ENCODE measurements around the gene KCNN1. TPM values are rescaled to one million over a fixed set of nuclear protein-coding genes. Genes with fewer than 3 reads are reported as not detected.
A peak's percentile ranks its signal among the peaks of the same experiment; 100 is the strongest.
"Not testable (repeated sequence)": the region's sequence is repeated elsewhere in the genome, so short reads cannot be mapped to it uniquely, and the experiment has no call there.

KCNN1 gene
- polyA plus RNA-seq, 1 donor: 0.97 TPM

DNA sequence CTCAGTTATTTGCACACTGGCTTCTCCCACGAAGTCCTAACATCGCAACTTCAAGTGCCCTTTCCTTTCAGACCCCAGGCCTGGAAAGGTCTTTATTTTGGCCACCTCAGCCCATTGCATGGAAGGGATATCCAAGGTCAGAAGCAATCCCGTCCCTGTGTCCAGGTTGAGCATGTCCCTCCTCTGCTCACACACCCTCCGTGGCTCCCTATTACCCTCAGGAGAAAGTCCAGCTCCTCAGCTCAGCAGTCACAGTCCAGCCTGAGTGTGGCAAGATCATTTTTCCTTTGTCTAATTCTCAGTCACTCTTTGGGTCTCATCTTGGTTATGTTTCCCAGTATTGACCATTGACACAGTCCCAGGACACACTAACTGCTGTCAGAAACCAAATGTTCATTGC is 60.2 kb downstream of the KCNN1 start:
- DNase-seq (ENCODE audit: low read depth): no peak

DNA sequence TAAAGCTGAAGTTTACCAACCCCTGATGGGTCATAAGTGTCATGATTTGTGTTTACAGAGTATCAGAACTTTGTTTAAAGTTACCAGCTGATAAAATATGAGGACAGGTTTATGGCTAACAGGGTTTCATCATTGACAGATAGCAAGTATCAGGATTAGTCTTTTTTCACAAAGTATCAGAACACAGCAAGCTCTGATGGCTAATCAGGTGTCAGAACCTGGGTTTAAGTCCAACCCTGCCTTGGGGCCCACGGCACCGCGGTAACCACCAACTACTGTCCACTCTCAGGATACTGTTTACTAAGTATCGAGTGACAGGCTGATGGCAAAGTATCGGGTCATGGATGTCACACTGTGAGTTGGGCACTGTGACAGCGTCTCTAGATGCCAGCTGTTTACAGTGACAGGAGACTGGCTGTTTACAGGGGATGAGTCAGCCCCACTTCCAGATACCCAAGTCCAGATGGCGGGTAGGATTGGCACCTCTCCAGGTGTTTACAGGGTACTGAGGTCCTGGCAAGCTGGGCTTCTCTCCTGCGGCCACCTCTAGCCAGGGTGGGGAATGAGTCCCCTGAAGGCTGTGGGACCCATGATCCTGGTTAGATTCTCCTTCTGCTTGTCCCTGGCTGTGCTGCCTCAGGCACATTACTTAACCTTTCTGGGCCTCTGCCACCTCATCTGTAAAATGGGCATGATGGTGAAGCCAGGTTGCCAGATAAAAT is 62.9 kb downstream of the KCNN1 start:
- no peak for DNase-seq (ENCODE audit: low read depth)

DNA sequence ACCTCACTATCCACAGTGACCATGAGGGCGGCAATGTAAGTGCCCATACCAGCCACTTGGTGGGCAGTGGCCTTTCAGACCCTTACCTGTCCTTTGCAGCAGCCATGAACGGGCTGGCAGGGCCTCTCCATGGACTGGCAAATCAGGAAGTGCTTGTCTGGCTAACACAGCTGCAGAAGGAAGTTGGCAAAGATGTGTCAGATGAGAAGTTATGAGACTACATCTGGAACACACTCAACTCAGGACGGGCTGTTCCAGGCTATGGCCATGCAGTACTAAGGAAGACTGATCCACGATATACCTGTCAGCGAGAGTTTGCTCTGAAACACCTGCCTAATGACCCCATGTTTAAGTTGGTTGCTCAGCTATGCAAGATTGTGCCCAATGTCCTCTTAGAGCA is 64.5 kb downstream of the KCNN1 start:
- not testable (repeated sequence) for DNase-seq (ENCODE audit: low read depth)

DNA sequence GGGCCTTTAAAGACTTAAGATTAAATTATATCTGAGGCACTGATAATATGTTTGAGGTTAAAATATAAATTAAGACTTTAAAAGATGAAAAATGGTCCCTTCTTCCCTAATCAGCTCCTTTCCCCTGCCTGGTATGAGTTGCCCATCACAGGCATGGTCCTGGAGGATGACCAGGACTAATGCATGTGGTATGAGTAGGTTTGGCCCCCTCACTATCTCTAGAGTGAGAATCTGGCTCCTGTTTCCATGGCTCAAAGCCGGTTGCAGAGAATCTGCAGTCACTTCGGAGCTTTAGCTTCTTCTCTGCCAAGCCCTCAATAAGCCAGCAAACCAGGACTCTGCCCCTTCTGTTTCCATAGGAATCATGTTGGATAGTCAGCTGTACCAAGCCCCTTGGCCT is 65.2 kb downstream of the KCNN1 start:
- not testable (repeated sequence) for DNase-seq (ENCODE audit: low read depth)

DNA sequence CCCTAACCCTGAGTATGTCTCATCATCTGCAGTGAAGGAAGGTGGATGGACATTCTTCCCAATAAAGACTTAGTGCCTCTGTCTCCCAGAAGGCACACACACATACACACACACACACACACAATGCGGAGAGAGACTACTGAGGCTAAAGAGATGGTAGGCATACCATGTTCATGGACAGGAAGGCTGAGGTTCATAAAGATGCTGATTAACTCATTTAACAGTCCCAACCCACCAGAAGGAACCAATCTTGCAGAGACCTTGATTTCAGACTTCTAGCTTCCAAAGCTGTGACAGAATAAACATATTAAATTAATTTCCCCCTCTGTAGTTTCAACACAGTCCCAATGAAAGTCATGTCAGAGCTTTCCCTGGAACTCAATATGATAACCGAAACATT is 74.1 kb downstream of the KCNN1 start:
- DNase-seq (ENCODE audit: low read depth): no peak

DNA sequence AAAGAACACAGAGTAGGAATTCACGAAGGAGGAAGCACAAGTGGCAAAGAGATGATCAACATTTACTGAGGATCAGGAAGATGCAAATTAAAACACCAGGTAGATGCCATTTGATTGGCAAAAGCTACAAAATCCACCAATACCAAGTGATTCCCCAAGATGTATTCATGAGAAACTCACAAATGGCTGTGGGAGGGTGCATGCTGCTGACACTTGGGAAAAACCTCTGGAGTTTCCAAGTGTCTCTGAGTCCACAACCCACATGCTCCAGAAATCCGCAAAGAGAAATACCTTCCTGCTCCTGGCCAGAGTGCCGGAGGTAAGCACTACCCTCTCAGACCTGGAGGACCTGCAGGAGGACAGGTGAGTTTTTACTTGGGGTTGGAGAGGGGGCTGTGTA is 76.8 kb downstream of the KCNN1 start:
- no peak for DNase-seq (ENCODE audit: low read depth)

DNA sequence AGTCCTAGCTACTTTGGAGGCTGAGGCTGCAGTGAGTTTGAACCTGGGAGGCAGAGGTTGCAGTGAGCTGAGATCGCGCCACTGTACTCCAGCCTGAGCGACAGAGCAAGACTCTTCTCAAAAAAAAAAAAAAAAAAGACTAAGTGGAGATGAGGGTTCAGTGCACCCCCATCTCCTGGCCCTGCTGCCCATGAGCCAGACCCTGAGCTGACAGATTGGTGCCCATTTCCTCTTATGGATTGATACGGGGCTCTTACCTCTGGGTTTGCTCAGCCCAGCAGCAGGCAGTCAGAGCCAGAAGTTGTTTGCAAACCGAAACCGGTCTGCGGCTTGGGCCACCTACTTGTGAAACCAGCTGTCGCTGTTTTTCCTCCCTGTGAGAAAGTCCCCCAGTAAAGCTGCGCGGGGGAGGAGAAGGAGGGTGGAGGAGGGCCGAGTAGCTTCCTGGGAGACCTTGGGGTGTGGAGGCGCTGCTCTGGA is 78.0 kb downstream of the KCNN1 start:
- DNase-seq (ENCODE audit: low read depth): no peak

DNA sequence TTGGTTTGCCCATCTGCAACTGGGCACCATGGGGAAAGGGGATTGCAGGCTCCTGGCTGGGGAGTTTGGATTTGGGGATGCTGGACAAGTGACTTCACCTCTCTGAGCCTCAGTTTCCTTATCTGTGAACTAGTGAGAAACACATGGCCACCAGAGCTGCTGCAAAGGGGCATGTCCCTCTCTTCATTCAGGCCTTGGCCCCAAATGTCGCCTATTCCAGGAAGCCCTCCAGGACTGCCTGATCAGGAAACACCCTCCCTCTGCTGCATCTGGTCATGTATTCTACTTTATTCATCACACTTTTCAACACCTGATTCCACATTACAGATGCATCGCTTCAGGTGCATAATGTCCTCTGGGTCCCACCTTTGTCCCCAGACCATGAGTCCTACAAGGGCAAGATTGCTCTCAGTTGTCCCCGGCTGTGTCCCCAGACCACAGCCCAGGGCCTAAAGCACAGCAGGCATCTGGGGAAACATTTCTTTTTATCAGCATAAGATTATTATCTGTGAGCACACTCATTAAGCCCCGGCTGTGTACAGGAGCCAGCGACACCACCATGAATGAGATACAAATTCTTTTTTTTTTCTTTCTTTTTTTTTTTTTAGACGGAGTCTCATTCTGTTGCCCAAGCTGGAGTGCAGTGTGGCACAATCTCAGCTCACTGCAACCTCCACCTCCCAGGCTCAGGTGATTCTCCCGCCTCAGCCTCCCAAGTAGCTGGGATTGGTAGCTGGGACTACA is 78.6 kb downstream of the KCNN1 start:
- no peak for DNase-seq (ENCODE audit: low read depth)

DNA sequence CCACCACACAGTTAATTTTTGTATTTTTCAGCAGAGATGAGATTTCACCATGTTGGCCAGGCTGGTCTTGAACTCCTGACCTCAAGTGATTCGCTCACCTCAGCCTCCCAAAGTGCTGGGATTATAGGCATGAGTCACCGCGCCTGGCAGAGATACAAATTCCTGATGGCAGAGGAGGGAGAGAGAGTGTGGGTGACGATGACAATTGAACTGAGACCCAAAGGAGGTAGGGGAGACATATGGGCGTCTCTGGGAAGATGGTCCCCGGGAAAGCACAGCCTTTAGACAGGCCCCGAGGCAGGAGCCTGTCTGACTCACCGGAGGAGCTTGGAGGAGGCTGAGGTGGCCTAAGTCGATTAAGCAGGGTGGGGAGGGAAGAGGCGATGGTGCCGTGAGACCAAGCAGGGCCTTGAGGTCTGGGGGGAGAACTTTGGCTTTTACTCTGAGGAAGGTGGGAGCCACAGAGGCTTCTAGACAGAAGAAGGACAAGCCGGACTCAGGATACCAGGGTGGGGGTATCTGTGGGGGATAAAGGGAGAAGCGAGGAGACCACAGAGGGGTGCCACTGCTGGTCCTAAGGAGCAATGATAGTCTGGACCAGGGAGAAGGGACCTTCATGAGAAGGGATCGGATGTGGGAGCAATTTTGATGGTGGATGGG is 79.3 kb downstream of the KCNN1 start:
- DNase-seq (ENCODE audit: low read depth): no peak

DNA sequence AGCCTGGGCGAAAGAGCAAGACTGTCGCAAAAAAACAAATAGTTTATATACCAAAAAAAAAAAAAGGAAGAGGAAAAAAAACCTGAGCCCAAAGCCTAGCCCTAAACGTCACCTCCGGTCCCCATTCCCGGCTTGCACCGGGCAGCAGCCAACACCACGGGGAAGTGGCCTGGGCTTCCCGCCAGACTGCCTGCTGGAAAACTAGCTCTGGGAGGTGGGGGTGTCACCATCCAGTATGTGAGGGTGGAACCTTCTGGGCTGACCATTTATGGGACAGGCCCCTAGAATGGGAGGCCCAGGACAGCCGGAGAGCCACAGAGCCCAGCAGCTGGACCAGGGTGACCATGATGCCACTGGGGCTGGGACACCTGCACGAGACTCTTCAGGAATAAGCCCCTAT is 82.5 kb downstream of the KCNN1 start:
- DNase-seq (ENCODE audit: low read depth): peak; percentile 41

Other genes starting within 250 kb of the KCNN1 start
- 28.4 TPM for gene MAP1S, start 247.6 kb upstream of the KCNN1 start, polyA plus RNA-seq (ENCODE audit: insufficient read length)
- 0.83 TPM for gene FCHO1, start 215.6 kb upstream of the KCNN1 start, polyA plus RNA-seq (ENCODE audit: insufficient read length)
- gene B3GNT3, start 172.0 kb upstream of the KCNN1 start, polyA plus RNA-seq (ENCODE audit: insufficient read length): not detected
- not detected for gene INSL3, start 145.6 kb upstream of the KCNN1 start, polyA plus RNA-seq (ENCODE audit: insufficient read length)
- gene JAK3, start 119.1 kb upstream of the KCNN1 start, polyA plus RNA-seq (ENCODE audit: insufficient read length): 1.9 TPM
- 2,721 TPM for gene RPL18A, start 107.2 kb upstream of the KCNN1 start, polyA plus RNA-seq (ENCODE audit: insufficient read length)
- not detected for gene SLC5A5, start 95.2 kb upstream of the KCNN1 start, polyA plus RNA-seq (ENCODE audit: insufficient read length)
- gene CCDC124, start 34.1 kb upstream of the KCNN1 start, polyA plus RNA-seq (ENCODE audit: insufficient read length): 54.8 TPM
- gene ARRDC2, start 41.1 kb downstream of the KCNN1 start, polyA plus RNA-seq (ENCODE audit: insufficient read length): 4.8 TPM
- gene IL12RB1, start 119.8 kb downstream of the KCNN1 start, polyA plus RNA-seq (ENCODE audit: insufficient read length): 0.35 TPM
- 11.4 TPM for gene MAST3, start 130.7 kb downstream of the KCNN1 start, polyA plus RNA-seq (ENCODE audit: insufficient read length)
- gene PIK3R2, start 186.1 kb downstream of the KCNN1 start, polyA plus RNA-seq (ENCODE audit: insufficient read length): 57.8 TPM
- 0.11 TPM for gene IFI30, start 206.7 kb downstream of the KCNN1 start, polyA plus RNA-seq (ENCODE audit: insufficient read length)
- gene MPV17L2, start 226.1 kb downstream of the KCNN1 start, polyA plus RNA-seq (ENCODE audit: insufficient read length): 6.2 TPM
- gene RAB3A, start 236.9 kb downstream of the KCNN1 start, polyA plus RNA-seq (ENCODE audit: insufficient read length): 4.2 TPM